ENCODE data around the gene E2F2. TPM values are rescaled to one million over a fixed set of nuclear protein-coding genes. Genes with fewer than 3 reads are reported as not detected.
"Not testable (repeated sequence)": the region's sequence is repeated elsewhere in the genome, so short reads cannot be mapped to it uniquely, and the experiment has no call there.

Gene E2F2
- polyA plus RNA-seq, 1 donor, result 2.8 TPM

DNA sequence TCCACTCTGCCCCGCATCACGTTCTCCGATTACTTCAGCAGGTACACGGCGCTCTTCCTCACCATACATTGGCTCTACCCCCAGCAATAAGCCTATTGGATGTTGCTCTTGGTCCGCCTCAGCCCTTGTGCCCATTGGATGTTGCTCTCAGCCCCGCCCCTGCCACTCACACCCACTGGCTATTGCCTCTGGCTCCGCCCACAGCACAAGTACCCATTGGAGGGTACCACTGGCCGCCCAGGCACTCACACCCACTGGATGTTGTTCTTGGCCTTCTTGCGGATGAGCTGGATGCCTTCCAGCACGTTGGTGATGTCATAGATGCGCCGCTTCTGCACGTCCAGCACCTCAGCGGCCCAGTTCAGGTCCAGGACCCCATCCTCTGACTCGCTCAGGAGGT, 9.4 kb downstream of the E2F2 start:
- Histone ChIP-seq H3K27ac (ENCODE audit: low read length) (no peak overlapping the region), H3K4me1 (ENCODE audit: control insufficient read depth, insufficient read depth, low read length) (peaks cover 29% of the 10 kb centered on the region), H3K4me3 (ENCODE audit: low read length) (no peak overlapping the region), H3K9me3 (ENCODE audit: control insufficient read depth, low read depth, low read length) (no peaks in the 10 kb centered on the region), H3K36me3 (ENCODE audit: control insufficient read depth, insufficient read depth, low read length) (peaks cover 10% of the 10 kb centered on the region), H3K27me3 (ENCODE audit: control insufficient read depth, insufficient read depth, low read length) (no peaks in the 10 kb centered on the region)
- no CpG with 5 or more reads among the region's 16 CpGs for WGBS (ENCODE audit: insufficient coverage, low lambda C conversion rate)
- no peak for DNase-seq

DNA sequence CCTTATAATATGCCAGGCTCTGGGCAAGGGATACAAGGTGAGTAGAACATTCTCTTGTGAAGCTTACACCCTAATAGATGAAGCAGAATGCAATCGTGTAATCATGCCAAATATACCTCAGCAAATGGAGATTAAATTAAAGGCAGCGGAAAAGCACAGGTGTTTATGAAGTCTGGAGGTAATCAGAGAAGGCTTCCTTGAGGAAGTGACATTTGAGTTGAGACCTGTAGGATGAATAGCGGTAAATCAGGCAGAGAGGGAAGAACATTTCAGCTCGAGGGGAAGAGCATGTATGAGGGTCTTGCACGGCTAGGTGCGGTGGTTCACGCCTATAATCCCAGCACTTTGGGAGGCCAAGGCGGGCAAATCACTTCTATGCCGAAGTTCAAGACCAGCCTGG, 13.5 kb downstream of the E2F2 start:
- no peak overlapping the region for H3K27ac ChIP-seq (ENCODE audit: low read length)
- no peaks in the 10 kb centered on the region for H3K9me3 ChIP-seq (ENCODE audit: control insufficient read depth, low read depth, low read length)
- no peaks in the 10 kb centered on the region for H3K4me1 ChIP-seq (ENCODE audit: control insufficient read depth, insufficient read depth, low read length)
- 100% methylated on average over 2 of the region's 9 CpGs for WGBS (ENCODE audit: insufficient coverage, low lambda C conversion rate)
- no peak overlapping the region for H3K4me3 ChIP-seq (ENCODE audit: low read length)
- no peaks in the 10 kb centered on the region for H3K27me3 ChIP-seq (ENCODE audit: control insufficient read depth, insufficient read depth, low read length)
- peaks cover 16% of the 10 kb centered on the region for H3K36me3 ChIP-seq (ENCODE audit: control insufficient read depth, insufficient read depth, low read length)
- DNase-seq, result no peak

DNA sequence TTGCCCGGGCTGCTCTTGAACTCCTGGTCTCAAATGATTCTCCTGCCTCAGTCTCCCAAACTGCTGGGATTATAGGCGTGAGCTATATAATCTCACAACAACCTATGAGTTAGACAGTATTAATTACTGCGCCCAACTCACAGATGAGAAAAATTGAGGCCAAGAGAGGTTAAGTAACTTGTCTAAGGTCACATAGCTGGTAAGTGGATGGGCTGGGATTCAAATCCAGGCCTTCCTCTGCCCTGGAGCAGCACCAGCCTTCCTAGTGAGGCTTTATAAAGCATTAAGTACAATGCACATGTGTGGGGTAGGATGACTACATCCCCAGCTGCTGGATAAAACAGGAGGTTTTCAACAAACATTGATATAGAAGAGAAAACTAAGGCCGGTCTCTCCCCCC, 15.1 kb downstream of the E2F2 start:
- peaks cover 13% of the 10 kb centered on the region for H3K36me3 ChIP-seq (ENCODE audit: control insufficient read depth, insufficient read depth, low read length)
- no peaks in the 10 kb centered on the region for H3K27me3 ChIP-seq (ENCODE audit: control insufficient read depth, insufficient read depth, low read length)
- no peak overlapping the region for H3K4me3 ChIP-seq (ENCODE audit: low read length)
- H3K9me3 ChIP-seq (ENCODE audit: control insufficient read depth, low read depth, low read length), result no peaks in the 10 kb centered on the region
- H3K4me1 ChIP-seq (ENCODE audit: control insufficient read depth, insufficient read depth, low read length), result no peaks in the 10 kb centered on the region
- WGBS (ENCODE audit: insufficient coverage, low lambda C conversion rate), result no CpG with 5 or more reads among the region's 4 CpGs
- DNase-seq, result no peak
- no peak overlapping the region for H3K27ac ChIP-seq (ENCODE audit: low read length)

DNA sequence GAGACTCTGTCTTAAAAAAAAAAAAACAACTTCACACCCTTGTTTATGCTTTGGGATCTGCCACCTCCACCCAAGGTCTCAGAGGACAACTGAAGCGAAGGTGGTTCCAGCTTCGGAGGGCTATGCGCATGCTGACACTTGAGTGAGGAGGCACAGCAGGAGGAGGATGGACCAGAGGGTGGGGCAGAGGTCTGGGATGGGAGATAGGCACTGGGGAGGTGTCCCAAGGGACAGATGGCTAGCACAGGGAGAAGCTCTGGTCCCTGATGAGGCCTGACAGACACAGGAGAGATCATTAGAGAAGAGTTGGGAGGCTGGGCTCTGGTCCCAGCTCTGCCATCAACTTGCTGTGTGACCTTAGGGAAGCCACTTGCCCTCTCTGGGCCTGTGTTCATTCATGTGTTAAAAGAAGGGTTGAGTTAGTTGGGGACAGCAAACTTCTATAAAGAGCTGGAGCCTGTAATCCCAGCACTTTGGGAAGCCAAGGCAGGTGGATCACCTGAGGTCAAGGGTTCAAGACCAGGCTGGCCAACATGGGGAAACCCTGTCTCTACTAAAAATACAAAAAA, 16.8 kb downstream of the E2F2 start:
- no peak for DNase-seq
- no peaks in the 10 kb centered on the region for H3K4me1 ChIP-seq (ENCODE audit: control insufficient read depth, insufficient read depth, low read length)
- no peaks in the 10 kb centered on the region for H3K9me3 ChIP-seq (ENCODE audit: control insufficient read depth, low read depth, low read length)
- H3K27me3 ChIP-seq (ENCODE audit: control insufficient read depth, insufficient read depth, low read length), result no peaks in the 10 kb centered on the region
- H3K36me3 ChIP-seq (ENCODE audit: control insufficient read depth, insufficient read depth, low read length), result peaks cover 18% of the 10 kb centered on the region
- H3K27ac ChIP-seq (ENCODE audit: low read length), result no peak overlapping the region
- no peak overlapping the region for H3K4me3 ChIP-seq (ENCODE audit: low read length)
- WGBS (ENCODE audit: insufficient coverage, low lambda C conversion rate), result no CpG with 5 or more reads among the region's 3 CpGs

DNA sequence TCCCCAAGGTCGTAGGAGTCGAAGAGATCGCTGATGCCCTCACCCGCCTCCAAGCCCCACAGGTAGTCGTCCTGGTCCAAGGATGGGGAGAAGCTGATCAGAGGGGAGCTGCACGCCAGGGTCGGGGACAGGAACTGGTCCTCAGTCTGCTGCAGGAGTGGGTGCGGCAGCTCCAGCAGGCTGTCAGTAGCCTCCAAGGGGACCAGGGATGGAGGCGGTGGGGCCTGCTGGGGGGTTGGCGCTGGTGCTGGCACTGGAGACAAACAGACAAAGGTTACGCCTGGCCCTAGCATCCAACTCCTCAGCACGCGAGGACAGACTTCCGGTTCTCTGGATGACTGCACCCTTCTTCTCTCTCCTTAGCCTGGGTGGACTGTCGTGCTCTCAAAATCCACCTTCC, 21.1 kb downstream of the E2F2 start:
- Histone ChIP-seq H3K9me3 (ENCODE audit: control insufficient read depth, low read depth, low read length) (no peaks in the 10 kb centered on the region), H3K27me3 (ENCODE audit: control insufficient read depth, insufficient read depth, low read length) (no peaks in the 10 kb centered on the region), H3K36me3 (ENCODE audit: control insufficient read depth, insufficient read depth, low read length) (peaks cover 5% of the 10 kb centered on the region), H3K27ac (ENCODE audit: low read length) (no peak overlapping the region), H3K4me3 (ENCODE audit: low read length) (no peak overlapping the region), H3K4me1 (ENCODE audit: control insufficient read depth, insufficient read depth, low read length) (no peaks in the 10 kb centered on the region)
- no peak for DNase-seq
- WGBS (ENCODE audit: insufficient coverage, low lambda C conversion rate), result no CpG with 5 or more reads among the region's 15 CpGs

DNA sequence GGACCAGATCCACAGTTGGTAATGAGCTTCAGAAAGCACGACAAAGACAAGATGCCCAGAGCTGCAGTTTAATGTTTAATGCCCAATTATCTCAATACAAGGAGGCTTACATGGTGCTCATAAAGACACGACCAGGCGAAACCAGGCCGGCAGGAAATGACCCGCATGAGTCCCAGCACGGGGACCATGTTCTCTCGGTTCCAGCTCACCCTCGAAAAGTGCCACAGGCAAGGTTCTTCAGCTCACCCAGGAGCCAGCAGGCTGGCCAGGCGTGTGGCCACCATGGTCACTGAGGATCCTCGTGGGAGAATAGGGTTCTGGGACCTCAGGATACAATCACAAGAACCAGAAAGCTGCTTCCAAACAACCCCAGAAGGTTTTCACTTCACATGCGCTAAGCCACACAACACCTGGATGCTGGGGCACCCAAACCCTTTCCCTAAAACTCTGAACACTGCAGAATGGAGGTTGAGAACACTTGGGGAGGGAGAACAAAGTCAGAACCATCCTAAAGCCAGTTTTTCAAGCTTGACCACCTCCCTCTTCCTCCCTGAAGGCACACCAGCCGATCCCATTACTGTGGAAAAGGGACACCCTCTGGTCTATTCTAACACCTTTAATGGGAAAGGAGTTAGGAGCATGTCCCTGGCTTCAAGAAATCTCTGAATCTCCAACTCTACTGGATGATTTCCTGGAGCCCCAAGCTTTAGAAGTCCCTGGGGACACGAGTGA, 24.5 kb downstream of the E2F2 start:
- DNase-seq, result no peak
- WGBS (ENCODE audit: insufficient coverage, low lambda C conversion rate), result no CpG with 5 or more reads among the region's 13 CpGs
- no peaks in the 10 kb centered on the region for H3K27me3 ChIP-seq (ENCODE audit: control insufficient read depth, insufficient read depth, low read length)
- no peaks in the 10 kb centered on the region for H3K9me3 ChIP-seq (ENCODE audit: control insufficient read depth, low read depth, low read length)
- peaks cover 5% of the 10 kb centered on the region for H3K36me3 ChIP-seq (ENCODE audit: control insufficient read depth, insufficient read depth, low read length)
- no peak overlapping the region for H3K27ac ChIP-seq (ENCODE audit: low read length)
- H3K4me1 ChIP-seq (ENCODE audit: control insufficient read depth, insufficient read depth, low read length), result no peaks in the 10 kb centered on the region
- no peak overlapping the region for H3K4me3 ChIP-seq (ENCODE audit: low read length)

DNA sequence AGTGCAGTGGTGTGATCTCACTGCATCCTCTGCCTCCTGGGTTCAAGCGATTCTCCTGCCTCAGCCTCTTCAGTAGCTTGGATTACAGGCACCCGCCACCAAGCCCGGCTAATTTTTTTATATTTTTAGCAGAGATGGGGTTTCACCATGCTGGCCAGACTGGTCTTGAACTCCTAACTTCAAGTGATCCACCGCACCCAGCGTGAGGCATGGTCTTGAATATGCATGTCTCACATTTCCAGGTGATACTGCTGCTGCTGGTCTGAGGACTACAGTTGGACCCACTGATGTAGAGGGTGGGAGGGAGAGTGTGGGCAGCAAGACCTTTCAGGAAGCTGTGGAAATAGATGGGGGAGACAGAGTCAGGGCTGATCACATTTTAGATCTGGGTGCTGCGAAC, 25.2 kb downstream of the E2F2 start:
- H3K36me3 ChIP-seq (ENCODE audit: control insufficient read depth, insufficient read depth, low read length), result peaks cover 5% of the 10 kb centered on the region
- no peaks in the 10 kb centered on the region for H3K27me3 ChIP-seq (ENCODE audit: control insufficient read depth, insufficient read depth, low read length)
- DNase-seq, result no peak
- H3K4me3 ChIP-seq (ENCODE audit: low read length), result no peak overlapping the region
- no peaks in the 10 kb centered on the region for H3K4me1 ChIP-seq (ENCODE audit: control insufficient read depth, insufficient read depth, low read length)
- no CpG with 5 or more reads among the region's 6 CpGs for WGBS (ENCODE audit: insufficient coverage, low lambda C conversion rate)
- H3K9me3 ChIP-seq (ENCODE audit: control insufficient read depth, low read depth, low read length), result no peaks in the 10 kb centered on the region
- H3K27ac ChIP-seq (ENCODE audit: low read length), result no peak overlapping the region

DNA sequence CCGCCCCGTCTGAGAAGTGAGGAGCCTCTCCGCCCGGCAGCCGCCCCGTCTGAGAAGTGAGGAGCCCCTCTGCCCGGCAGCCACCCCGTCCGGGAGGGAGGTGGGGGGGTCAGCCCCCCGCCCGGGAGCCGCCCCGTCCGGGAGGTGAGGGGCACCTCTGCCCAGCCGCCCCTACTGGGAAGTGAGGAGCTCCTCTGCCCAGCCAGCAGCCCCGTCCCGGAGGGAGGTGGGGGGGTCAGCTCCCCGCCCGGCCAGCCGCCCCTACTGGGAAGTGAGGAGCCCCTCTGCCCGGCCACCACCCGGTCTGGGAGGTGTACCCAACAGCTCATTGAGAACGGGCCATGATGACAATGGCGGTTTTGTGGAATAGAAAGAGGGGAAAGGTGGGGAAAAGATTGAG, 26.9 kb downstream of the E2F2 start:
- no CpG with 5 or more reads among the region's 24 CpGs for whole genome bisulfite sequencing (ENCODE audit: insufficient coverage, low lambda C conversion rate)
- H3K4me3 ChIP-seq (ENCODE audit: low read length); H3K4me1 ChIP-seq (ENCODE audit: control insufficient read depth, insufficient read depth, low read length): not testable (repeated sequence)

DNA sequence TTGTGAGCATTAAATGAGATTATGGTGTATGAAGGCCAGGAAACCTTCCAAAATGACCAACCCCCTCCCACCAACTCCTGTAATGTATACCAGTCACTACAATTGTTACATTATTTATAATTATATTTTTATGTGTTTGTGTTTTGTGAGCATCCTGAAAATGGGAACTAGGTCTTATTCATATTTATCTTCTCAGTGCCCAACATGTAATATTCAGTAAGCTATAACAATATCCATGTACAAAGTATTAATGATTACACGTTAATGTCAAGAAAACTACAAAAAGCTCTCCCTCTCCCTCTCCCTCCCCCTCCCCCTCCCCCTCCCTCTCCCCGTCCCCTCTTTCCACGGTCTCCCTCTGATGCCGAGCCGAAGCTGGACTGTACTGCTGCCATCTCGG, 28.1 kb downstream of the E2F2 start:
- WGBS (ENCODE audit: insufficient coverage, low lambda C conversion rate), result no CpG with 5 or more reads among the region's 6 CpGs
- DNase-seq, result no peak
- no peaks in the 10 kb centered on the region for H3K9me3 ChIP-seq (ENCODE audit: control insufficient read depth, low read depth, low read length)
- H3K4me3 ChIP-seq (ENCODE audit: low read length), result no peak overlapping the region
- no peaks in the 10 kb centered on the region for H3K4me1 ChIP-seq (ENCODE audit: control insufficient read depth, insufficient read depth, low read length)
- no peaks in the 10 kb centered on the region for H3K36me3 ChIP-seq (ENCODE audit: control insufficient read depth, insufficient read depth, low read length)
- H3K27ac ChIP-seq (ENCODE audit: low read length), result no peak overlapping the region
- H3K27me3 ChIP-seq (ENCODE audit: control insufficient read depth, insufficient read depth, low read length), result no peaks in the 10 kb centered on the region

More for the DNA sequence above, 26.9 kb downstream of the E2F2 start:
- not testable (repeated sequence) for H3K27ac ChIP-seq (ENCODE audit: low read length); H3K36me3 ChIP-seq (ENCODE audit: control insufficient read depth, insufficient read depth, low read length); H3K9me3 ChIP-seq (ENCODE audit: control insufficient read depth, low read depth, low read length); DNase-seq; H3K27me3 ChIP-seq (ENCODE audit: control insufficient read depth, insufficient read depth, low read length)

DNA sequence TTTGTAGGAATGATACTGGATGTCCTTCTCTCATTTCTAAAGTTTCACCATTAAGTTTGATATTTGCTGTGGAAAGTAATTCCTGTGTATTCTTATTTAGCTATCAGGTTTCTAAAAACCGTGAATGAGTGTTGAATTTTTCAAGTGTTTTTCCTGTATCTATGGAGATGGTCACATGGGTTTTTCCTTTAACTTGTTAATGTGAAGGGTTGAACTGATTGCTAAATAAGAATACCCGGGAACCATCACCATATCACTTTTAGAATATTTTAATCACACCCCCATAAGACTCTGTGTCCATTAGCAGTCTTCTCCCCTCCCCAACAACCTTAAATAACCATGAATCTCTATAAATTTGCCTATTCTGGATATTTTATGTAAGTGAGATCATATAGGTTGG, 30.6 kb downstream of the E2F2 start:
- no peak for DNase-seq
- WGBS (ENCODE audit: insufficient coverage, low lambda C conversion rate), result 43% methylated on average over 1 of the region's 2 CpGs
- H3K27ac ChIP-seq (ENCODE audit: low read length), result no peak overlapping the region

More for the DNA sequence above, 30.6 kb downstream of the E2F2 start:
- H3K4me3 ChIP-seq (ENCODE audit: low read length), result no peak overlapping the region
- no peaks in the 10 kb centered on the region for H3K36me3 ChIP-seq (ENCODE audit: control insufficient read depth, insufficient read depth, low read length)
- H3K9me3 ChIP-seq (ENCODE audit: control insufficient read depth, low read depth, low read length), result no peaks in the 10 kb centered on the region
- H3K4me1 ChIP-seq (ENCODE audit: control insufficient read depth, insufficient read depth, low read length), result no peaks in the 10 kb centered on the region
- H3K27me3 ChIP-seq (ENCODE audit: control insufficient read depth, insufficient read depth, low read length), result no peaks in the 10 kb centered on the region
